Colonic mucosa (tissue), 4 donors: ENCODE data around the gene SBK3. TPM values are rescaled to one million over a fixed set of nuclear protein-coding genes. Genes with fewer than 3 reads are reported as not detected.

Experiments used
- DNase-seq: peaks from one replicate; pipeline ENCODE4 v3.0.0-alpha.2; 2020
- H3K27ac ChIP-seq: fragments of 200-600 bp; one replicate; pipeline ENCODE4 v1.8.0; 2021
- H3K27me3 ChIP-seq: fragments of 200-600 bp; one replicate; pipeline ENCODE4 v1.8.0; 2021
- H3K36me3 ChIP-seq: fragments of 200-600 bp; one replicate; pipeline ENCODE4 v1.8.0; 2021
- H3K4me1 ChIP-seq: fragments of 200-600 bp; one replicate; pipeline ENCODE4 v1.8.0; 2021; ENCODE audit warnings: mild to moderate bottlenecking
- H3K4me3 ChIP-seq: fragments of 200-600 bp; one replicate; pipeline ENCODE4 v1.8.0; 2021
- H3K9ac ChIP-seq, 2 donors: one replicate each; pipeline ENCODE4 v1.7.0; 2013; ENCODE audit warnings: control low read depth in 2 of 2, low read depth in 2 of 2, low read length in 2 of 2
- H3K9me3 ChIP-seq: fragments of 200-600 bp; one replicate; pipeline ENCODE4 v1.8.0; 2021
- intact Hi-C: fragments of 100-400 bp; cut with DNase I; formaldehyde crosslinking; loops from one replicate; pipeline ENCODE4 v1.14.1; 2022
- total RNA-seq, 2 donors: library from RNA; stranded (reverse); fragmentation: NEBNext Ultra II Directional in 1 of 2; extraction: Animal tissue kit (Norgen Biotek cat#: 25700) in 1 of 2; gene quantifications; one replicate each; pipeline ENCODE4 v1.2.1, GENCODE V29; 2021
- TF ChIP-seq, protein P1 (sequence below): fragments of 200-600 bp; IDR thresholded peaks from one replicate; pipeline ENCODE4 v1.8.0; 2022; ENCODE audit warnings: antibody characterized with exemption, mild to moderate bottlenecking
- donor health status: healthy.
- donor health status: DM: no; HTN: no; CAD: no.
- donor health status: DM: no; HTN: no; CAD: no.

SBK3 gene
- total RNA-seq, 2 donors from 2014 or later: not detected

DNA sequence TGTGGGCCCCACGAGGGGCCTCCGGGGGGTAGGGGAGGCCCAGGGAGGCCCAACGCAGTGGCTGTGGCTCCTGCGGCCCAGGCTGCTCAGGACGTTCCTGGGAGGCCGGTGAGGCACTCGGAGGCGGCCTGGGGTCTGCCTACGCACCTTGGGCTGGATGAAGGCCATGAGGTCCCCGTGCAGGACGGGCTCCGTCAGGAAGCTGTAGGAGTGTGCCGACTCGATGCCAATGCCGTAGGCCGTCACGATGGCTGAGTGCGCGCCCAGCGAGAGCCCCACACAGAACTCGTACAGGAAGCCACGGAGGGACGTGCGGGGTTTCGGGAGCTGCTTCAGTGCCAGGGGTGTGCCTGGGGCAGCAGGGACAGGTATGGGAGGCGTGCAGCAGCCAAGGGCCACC, 14.3 kb downstream of the SBK3 start:
- TF ChIP-seq, protein P1, sequence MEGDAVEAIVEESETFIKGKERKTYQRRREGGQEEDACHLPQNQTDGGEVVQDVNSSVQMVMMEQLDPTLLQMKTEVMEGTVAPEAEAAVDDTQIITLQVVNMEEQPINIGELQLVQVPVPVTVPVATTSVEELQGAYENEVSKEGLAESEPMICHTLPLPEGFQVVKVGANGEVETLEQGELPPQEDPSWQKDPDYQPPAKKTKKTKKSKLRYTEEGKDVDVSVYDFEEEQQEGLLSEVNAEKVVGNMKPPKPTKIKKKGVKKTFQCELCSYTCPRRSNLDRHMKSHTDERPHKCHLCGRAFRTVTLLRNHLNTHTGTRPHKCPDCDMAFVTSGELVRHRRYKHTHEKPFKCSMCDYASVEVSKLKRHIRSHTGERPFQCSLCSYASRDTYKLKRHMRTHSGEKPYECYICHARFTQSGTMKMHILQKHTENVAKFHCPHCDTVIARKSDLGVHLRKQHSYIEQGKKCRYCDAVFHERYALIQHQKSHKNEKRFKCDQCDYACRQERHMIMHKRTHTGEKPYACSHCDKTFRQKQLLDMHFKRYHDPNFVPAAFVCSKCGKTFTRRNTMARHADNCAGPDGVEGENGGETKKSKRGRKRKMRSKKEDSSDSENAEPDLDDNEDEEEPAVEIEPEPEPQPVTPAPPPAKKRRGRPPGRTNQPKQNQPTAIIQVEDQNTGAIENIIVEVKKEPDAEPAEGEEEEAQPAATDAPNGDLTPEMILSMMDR: no peak
- H3K9ac ChIP-seq: no peak overlapping the region
- no peaks in the 10 kb centered on the region for H3K27me3 ChIP-seq
- H3K9me3 ChIP-seq: no peaks in the 10 kb centered on the region
- DNase-seq: no peak
- no peak overlapping the region for H3K4me3 ChIP-seq
- H3K27ac ChIP-seq: no peak overlapping the region
- intact Hi-C loops: no loop called here
- H3K36me3 ChIP-seq: no peaks in the 10 kb centered on the region
- H3K4me1 ChIP-seq: peaks cover 4% of the 10 kb centered on the region

DNA sequence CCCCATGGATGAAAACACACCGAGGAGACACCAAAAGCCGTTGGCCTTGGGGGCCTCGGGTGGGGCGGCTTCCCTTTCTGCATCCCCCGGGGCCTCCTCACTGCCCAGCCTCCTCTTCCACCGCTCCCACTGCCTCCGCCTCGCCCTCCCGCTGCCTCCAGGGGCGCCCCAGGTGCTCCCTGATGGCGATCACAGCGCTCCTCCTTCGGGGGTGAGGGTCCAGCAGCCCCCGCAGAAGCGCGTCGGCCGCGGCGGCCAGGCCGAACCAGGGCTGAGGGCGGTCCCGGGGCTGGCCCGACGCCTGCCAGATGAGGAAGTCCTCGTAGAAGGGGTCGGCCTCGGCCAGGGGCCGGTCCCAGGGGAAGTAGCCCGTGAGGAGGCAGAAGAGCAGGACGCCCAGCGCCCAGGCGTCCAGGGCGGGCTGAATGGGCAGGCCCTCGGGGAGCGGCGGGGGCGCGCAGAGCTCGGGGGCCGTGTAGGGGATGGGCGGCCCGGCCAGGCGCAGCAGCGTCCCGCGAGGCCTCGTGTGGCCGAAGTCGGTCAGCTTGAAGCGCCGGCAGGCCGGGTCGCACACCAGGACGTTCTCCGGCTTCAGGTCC, 15.6 kb downstream of the SBK3 start:
- TF ChIP-seq, protein P1: no peak
- H3K4me1 ChIP-seq: peaks cover 4% of the 10 kb centered on the region
- no peak overlapping the region for H3K9ac ChIP-seq
- H3K36me3 ChIP-seq: no peaks in the 10 kb centered on the region
- intact Hi-C loops: no loop called here
- no peak overlapping the region for H3K4me3 ChIP-seq
- no peak overlapping the region for H3K27ac ChIP-seq
- no peaks in the 10 kb centered on the region for H3K9me3 ChIP-seq
- DNase-seq: no peak
- H3K27me3 ChIP-seq: no peaks in the 10 kb centered on the region

DNA sequence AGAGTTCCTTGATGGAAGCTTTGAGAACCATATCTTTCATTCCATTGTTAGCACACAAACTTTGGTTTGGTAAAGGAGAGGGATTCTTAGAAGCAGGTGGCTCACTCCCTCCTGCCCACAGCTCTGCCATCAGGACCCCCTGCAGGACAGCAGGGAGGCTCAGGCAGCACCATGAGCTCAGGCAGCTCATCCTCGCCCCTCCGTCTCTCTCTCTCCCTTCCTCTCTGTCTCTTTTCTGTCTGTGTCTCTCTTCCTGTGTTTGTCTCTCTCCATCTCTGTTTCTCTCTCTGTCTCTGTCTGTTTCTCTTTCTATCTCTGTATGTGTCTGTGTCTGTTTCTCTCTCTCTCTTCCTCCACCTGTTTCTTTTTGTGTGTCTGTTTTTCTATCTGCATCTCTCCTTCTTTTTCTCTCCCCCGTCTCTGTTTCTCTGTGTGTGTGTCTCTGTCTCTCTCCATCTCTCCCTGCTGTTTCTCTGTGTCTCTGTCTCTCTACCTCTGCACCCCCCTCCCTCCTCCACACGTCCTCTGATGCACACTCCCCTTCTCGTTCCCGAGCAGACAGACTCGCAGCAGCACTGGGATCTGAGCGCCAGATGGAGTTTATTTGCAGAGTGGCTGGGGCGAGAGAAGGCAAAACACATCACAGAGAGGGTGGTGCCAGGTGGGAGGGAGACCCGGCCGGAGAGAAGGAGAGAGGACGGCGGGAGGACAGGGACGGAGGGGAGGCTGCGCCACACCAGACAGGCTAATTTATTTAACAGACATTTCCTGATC, 17.1 kb downstream of the SBK3 start:
- peaks cover 4% of the 10 kb centered on the region for H3K4me1 ChIP-seq
- no peaks in the 10 kb centered on the region for H3K27me3 ChIP-seq
- no peak overlapping the region for H3K27ac ChIP-seq
- TF ChIP-seq, protein P1: no peak
- no peaks in the 10 kb centered on the region for H3K36me3 ChIP-seq
- no peak overlapping the region for H3K9ac ChIP-seq
- H3K9me3 ChIP-seq: no peaks in the 10 kb centered on the region
- intact Hi-C loops: no loop called here
- DNase-seq: no peak
- no peak overlapping the region for H3K4me3 ChIP-seq

DNA sequence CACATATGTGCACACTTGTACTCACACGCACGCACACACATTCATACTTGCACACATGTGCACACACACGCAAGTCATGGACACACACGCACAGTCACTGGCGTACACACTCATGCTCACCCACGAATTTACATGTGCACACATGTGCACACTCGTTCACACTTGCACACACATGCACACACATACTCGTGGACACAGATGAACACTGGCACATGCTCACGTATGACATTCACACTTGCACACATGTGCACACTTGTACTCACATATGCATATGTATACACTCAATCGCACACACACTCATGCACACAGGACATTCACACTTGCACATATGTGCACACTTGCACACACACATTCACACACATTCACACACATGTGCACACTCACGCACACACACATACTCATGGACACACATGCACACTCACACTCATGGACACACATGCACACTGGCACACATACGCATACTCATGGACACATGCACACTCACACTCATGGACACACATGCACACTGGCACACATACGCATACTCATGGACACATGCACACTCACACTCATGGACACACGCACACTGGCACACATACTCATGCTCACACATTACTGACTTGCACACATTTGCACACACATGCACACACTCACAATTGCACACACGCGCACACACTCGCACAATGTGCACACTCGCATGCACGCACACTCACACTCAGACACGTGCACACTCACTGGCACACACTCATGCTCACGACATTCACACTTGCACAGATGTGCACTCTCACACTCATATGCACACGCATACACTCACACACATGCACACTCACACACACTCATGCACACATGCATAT, 17.9 kb downstream of the SBK3 start:
- Histone ChIP-seq H3K27ac (no peak overlapping the region), H3K4me3 (no peak overlapping the region), H3K9ac (no peak overlapping the region), H3K4me1 (peaks cover 4% of the 10 kb centered on the region), H3K9me3 (no peaks in the 10 kb centered on the region), H3K36me3 (no peaks in the 10 kb centered on the region), H3K27me3 (no peaks in the 10 kb centered on the region)
- TF ChIP-seq, protein P1: no peak
- DNase-seq: no peak
- intact Hi-C loops: no loop called here
